ENCODE data around the gene TBC1D14. TPM values are rescaled to one million over a fixed set of nuclear protein-coding genes. Genes with fewer than 3 reads are reported as not detected.

The TBC1D14 gene
- polyA plus RNA-seq, 2 donors, result 13.4 to 23.2 TPM

GRCh38 chr4:6894528-6895498 lies 14.8 kb upstream of the TBC1D14 start:
- peaks cover 0 to 4% of the 10 kb centered on the region in 2 donors for H3K4me1 ChIP-seq (ENCODE audit: control insufficient read depth in 2 of 2, insufficient read depth in 2 of 2, low read length in 1 of 2)
- H3K27ac ChIP-seq (ENCODE audit: low read depth in 2 of 2, low read length in 1 of 2), result no peak overlapping the region
- no peak overlapping the region for H3K4me3 ChIP-seq (ENCODE audit: low read depth in 1 of 2, low read length in 2 of 2)
- H3K36me3 ChIP-seq (ENCODE audit: control insufficient read depth in 2 of 2, insufficient read depth in 2 of 2, low read length in 1 of 2), result no peaks in the 10 kb centered on the region
- no peaks in the 10 kb centered on the region for H3K9me3 ChIP-seq (ENCODE audit: control insufficient read depth in 2 of 2, insufficient read depth in 1 of 2, low read depth in 1 of 2, low read length in 1 of 2)
- no peaks in the 10 kb centered on the region for H3K27me3 ChIP-seq (ENCODE audit: control insufficient read depth in 1 of 2, insufficient read depth in 2 of 2, low read length in 2 of 2)
- WGBS, 2 donors, result 88 to 90% methylated on average over 29 of the region's 29 CpGs

GRCh38 chr4:6896035-6896434 lies 13.6 kb upstream of the TBC1D14 start:
- Histone ChIP-seq H3K4me1 (ENCODE audit: control insufficient read depth in 2 of 2, insufficient read depth in 2 of 2, low read length in 1 of 2) (peaks cover 0 to 6% of the 10 kb centered on the region in 2 donors), H3K4me3 (ENCODE audit: low read depth in 1 of 2, low read length in 2 of 2) (no peak overlapping the region), H3K36me3 (ENCODE audit: control insufficient read depth in 2 of 2, insufficient read depth in 2 of 2, low read length in 1 of 2) (no peaks in the 10 kb centered on the region), H3K9me3 (ENCODE audit: control insufficient read depth in 2 of 2, insufficient read depth in 1 of 2, low read depth in 1 of 2, low read length in 1 of 2) (no peaks in the 10 kb centered on the region), H3K27ac (ENCODE audit: low read depth in 2 of 2, low read length in 1 of 2) (no peak overlapping the region), H3K27me3 (ENCODE audit: control insufficient read depth in 1 of 2, insufficient read depth in 2 of 2, low read length in 2 of 2) (no peaks in the 10 kb centered on the region)
- 78% methylated on average over 5 of the region's 5 CpGs; no CpG with 5 or more reads in 1 of the 2 donors for WGBS, 2 donors

DNA sequence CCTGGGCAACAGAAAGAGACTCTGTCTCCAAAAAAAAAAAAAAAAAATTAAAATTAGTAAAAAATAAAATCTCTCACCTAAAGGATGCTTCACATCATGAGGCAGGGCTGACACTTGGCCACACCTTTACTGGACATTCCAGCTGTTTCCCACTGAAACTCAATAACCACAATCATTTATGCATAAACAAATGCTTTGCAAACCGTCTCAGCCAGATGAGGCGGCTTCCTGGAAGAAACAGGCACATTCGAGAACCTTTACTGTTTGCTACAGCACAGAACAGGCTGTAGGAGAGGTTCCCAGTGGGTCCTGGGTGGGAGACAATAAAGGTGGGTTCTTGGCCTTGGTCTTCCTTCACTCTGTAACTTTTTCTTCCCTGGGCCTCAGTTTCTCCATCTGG lies 10.9 kb upstream of the TBC1D14 start:
- Histone ChIP-seq H3K4me3 (ENCODE audit: low read depth in 1 of 2, low read length in 2 of 2) (no peak overlapping the region), H3K9me3 (ENCODE audit: control insufficient read depth in 2 of 2, insufficient read depth in 1 of 2, low read depth in 1 of 2, low read length in 1 of 2) (no peaks in the 10 kb centered on the region), H3K36me3 (ENCODE audit: control insufficient read depth in 2 of 2, insufficient read depth in 2 of 2, low read length in 1 of 2) (no peaks in the 10 kb centered on the region), H3K4me1 (ENCODE audit: control insufficient read depth in 2 of 2, insufficient read depth in 2 of 2, low read length in 1 of 2) (peaks cover 0 to 2% of the 10 kb centered on the region in 2 donors), H3K27ac (ENCODE audit: low read depth in 2 of 2, low read length in 1 of 2) (no peak overlapping the region), H3K27me3 (ENCODE audit: control insufficient read depth in 1 of 2, insufficient read depth in 2 of 2, low read length in 2 of 2) (no peaks in the 10 kb centered on the region)
- 68 to 72% methylated on average over 3 of the region's 3 CpGs for WGBS, 2 donors

DNA sequence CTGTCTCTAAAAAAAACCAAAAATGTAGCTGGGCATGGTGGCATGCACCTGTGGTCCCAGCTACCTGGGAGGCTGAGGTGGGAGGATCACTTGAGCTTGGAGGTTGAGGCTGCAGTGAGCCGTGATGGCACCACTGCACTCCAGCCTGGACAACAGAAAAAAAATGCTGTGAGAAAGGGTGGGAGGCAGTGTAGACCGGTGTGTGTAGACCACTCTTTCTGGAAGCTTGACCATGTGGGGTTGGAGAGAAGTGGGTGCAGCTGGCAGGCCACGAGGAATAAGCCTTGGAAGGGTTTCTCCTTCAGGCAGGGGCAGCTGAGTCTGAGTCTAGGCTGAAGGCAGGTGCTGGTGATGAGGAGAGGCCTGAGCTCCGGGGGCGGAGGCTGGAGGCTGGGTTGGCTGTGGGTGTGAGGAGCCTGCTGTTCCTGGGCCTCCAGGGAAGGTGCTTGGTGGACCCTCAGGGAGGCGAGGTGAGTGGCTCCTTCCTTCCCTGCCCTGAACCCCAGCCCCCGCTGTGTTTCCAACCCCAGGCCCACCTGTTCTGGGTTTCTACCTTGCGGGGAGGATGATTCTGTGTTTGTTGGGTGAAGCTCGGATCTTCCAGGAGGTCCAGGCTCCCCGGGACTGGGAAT lies 9.3 kb upstream of the TBC1D14 start:
- Histone ChIP-seq H3K4me3 (ENCODE audit: low read depth in 1 of 2, low read length in 2 of 2) (no peak overlapping the region), H3K4me1 (ENCODE audit: control insufficient read depth in 2 of 2, insufficient read depth in 2 of 2, low read length in 1 of 2) (peaks cover 0 to 2% of the 10 kb centered on the region in 2 donors), H3K27me3 (ENCODE audit: control insufficient read depth in 1 of 2, insufficient read depth in 2 of 2, low read length in 2 of 2) (no peaks in the 10 kb centered on the region), H3K36me3 (ENCODE audit: control insufficient read depth in 2 of 2, insufficient read depth in 2 of 2, low read length in 1 of 2) (no peaks in the 10 kb centered on the region), H3K27ac (ENCODE audit: low read depth in 2 of 2, low read length in 1 of 2) (no peak overlapping the region), H3K9me3 (ENCODE audit: control insufficient read depth in 2 of 2, insufficient read depth in 1 of 2, low read depth in 1 of 2, low read length in 1 of 2) (no peaks in the 10 kb centered on the region)
- 93 to 94% methylated on average over 10 of the region's 10 CpGs for WGBS, 2 donors

GRCh38 chr4:6900956-6901355 lies 8.7 kb upstream of the TBC1D14 start:
- Histone ChIP-seq H3K27me3 (ENCODE audit: control insufficient read depth in 1 of 2, insufficient read depth in 2 of 2, low read length in 2 of 2) (no peaks in the 10 kb centered on the region), H3K4me3 (ENCODE audit: low read depth in 1 of 2, low read length in 2 of 2) (no peak overlapping the region), H3K9me3 (ENCODE audit: control insufficient read depth in 2 of 2, insufficient read depth in 1 of 2, low read depth in 1 of 2, low read length in 1 of 2) (no peaks in the 10 kb centered on the region), H3K4me1 (ENCODE audit: control insufficient read depth in 2 of 2, insufficient read depth in 2 of 2, low read length in 1 of 2) (peaks cover 0 to 2% of the 10 kb centered on the region in 2 donors), H3K36me3 (ENCODE audit: control insufficient read depth in 2 of 2, insufficient read depth in 2 of 2, low read length in 1 of 2) (no peaks in the 10 kb centered on the region), H3K27ac (ENCODE audit: low read depth in 2 of 2, low read length in 1 of 2) (no peak overlapping the region)
- WGBS, 2 donors, result 89 to 92% methylated on average over 12 of the region's 12 CpGs

DNA sequence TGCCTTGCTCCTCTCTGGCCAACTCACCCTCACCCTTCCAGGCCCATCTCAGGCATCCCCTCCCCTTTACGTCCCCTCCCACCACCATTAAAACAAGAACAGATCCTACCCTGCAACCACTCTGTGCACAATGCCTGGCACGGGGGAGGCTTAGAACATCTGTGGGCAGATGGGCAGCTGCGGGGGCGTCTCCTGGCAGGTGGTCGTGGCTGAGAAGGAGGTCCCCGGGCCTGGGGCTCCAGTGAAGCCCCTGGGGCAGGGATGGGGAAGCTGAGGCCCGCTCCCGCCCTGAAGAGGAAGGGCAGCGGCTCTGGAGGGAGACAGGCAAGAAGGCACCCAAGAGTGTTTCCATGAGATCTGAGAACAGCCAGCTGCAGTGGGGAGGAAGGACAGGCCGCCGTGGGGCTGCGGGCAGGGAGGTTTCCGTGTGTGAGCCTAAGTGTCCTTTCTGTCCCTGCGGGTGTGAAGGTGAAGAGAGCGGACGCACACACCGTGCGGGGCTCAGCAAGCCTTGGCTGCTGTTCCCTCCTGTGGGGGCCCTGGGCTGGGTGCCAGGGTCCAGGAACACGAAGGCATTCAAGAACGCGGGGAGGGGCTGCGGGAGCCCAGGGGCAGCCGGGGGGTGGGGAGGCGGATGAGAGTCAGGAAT lies 7.8 kb upstream of the TBC1D14 start:
- WGBS, 2 donors, result 71 to 73% methylated on average over 22 to 24 of the region's 24 CpGs

GRCh38 chr4:6902318-6903042 lies 7.1 kb upstream of the TBC1D14 start:
- Histone ChIP-seq H3K36me3 (ENCODE audit: control insufficient read depth in 2 of 2, insufficient read depth in 2 of 2, low read length in 1 of 2) (no peaks in the 10 kb centered on the region), H3K4me1 (ENCODE audit: control insufficient read depth in 2 of 2, insufficient read depth in 2 of 2, low read length in 1 of 2) (peaks cover 0 to 2% of the 10 kb centered on the region in 2 donors), H3K9me3 (ENCODE audit: control insufficient read depth in 2 of 2, insufficient read depth in 1 of 2, low read depth in 1 of 2, low read length in 1 of 2) (no peaks in the 10 kb centered on the region), H3K4me3 (ENCODE audit: low read depth in 1 of 2, low read length in 2 of 2) (no peak overlapping the region), H3K27ac (ENCODE audit: low read depth in 2 of 2, low read length in 1 of 2) (no peak overlapping the region), H3K27me3 (ENCODE audit: control insufficient read depth in 1 of 2, insufficient read depth in 2 of 2, low read length in 2 of 2) (no peaks in the 10 kb centered on the region)
- 74 to 80% methylated on average over 22 to 27 of the region's 27 CpGs for WGBS, 2 donors

More for the DNA sequence above, 7.8 kb upstream of the TBC1D14 start:
- H3K36me3 ChIP-seq (ENCODE audit: control insufficient read depth in 2 of 2, insufficient read depth in 2 of 2, low read length in 1 of 2), result no peaks in the 10 kb centered on the region
- no peak overlapping the region for H3K4me3 ChIP-seq (ENCODE audit: low read depth in 1 of 2, low read length in 2 of 2)
- H3K27me3 ChIP-seq (ENCODE audit: control insufficient read depth in 1 of 2, insufficient read depth in 2 of 2, low read length in 2 of 2), result no peaks in the 10 kb centered on the region
- no peaks in the 10 kb centered on the region for H3K9me3 ChIP-seq (ENCODE audit: control insufficient read depth in 2 of 2, insufficient read depth in 1 of 2, low read depth in 1 of 2, low read length in 1 of 2)
- H3K27ac ChIP-seq (ENCODE audit: low read depth in 2 of 2, low read length in 1 of 2), result no peak overlapping the region
- H3K4me1 ChIP-seq (ENCODE audit: control insufficient read depth in 2 of 2, insufficient read depth in 2 of 2, low read length in 1 of 2), result peaks cover 0 to 2% of the 10 kb centered on the region in 2 donors

GRCh38 chr4:6905516-6906445 lies 3.8 kb upstream of the TBC1D14 start:
- 58 to 78% methylated on average over 13 of the region's 13 CpGs for WGBS, 2 donors

More at GRCh38 chr4:6905516-6906445, 3.8 kb upstream of the TBC1D14 start:
- peaks cover 0 to 10% of the 10 kb centered on the region in 2 donors for H3K4me1 ChIP-seq (ENCODE audit: control insufficient read depth in 2 of 2, insufficient read depth in 2 of 2, low read length in 1 of 2)
- no peak overlapping the region for H3K4me3 ChIP-seq (ENCODE audit: low read depth in 1 of 2, low read length in 2 of 2)
- H3K27me3 ChIP-seq (ENCODE audit: control insufficient read depth in 1 of 2, insufficient read depth in 2 of 2, low read length in 2 of 2), result no peaks in the 10 kb centered on the region
- no peaks in the 10 kb centered on the region for H3K9me3 ChIP-seq (ENCODE audit: control insufficient read depth in 2 of 2, insufficient read depth in 1 of 2, low read depth in 1 of 2, low read length in 1 of 2)
- H3K36me3 ChIP-seq (ENCODE audit: control insufficient read depth in 2 of 2, insufficient read depth in 2 of 2, low read length in 1 of 2), result no peaks in the 10 kb centered on the region
- H3K27ac ChIP-seq (ENCODE audit: low read depth in 2 of 2, low read length in 1 of 2), result no peak overlapping the region

Measured in esophagus (tissue), 2 donors.